Glutamatergic neuron (in vitro differentiated cells): ENCODE measurements around the gene PPCDC. TPM values are rescaled to one million over a fixed set of nuclear protein-coding genes. Genes with fewer than 3 reads are reported as not detected.

ENCODE experiments used
- DNase-seq: peaks from one replicate; pipeline ENCODE4 v3.0.0; 2022
- H3K27ac Mint-ChIP-seq: one replicate; pipeline ENCODE4 v1.8.0; 2020; ENCODE audit warnings: mild to moderate bottlenecking, mixed read lengths, inconsistent platforms; ENCODE audit not compliant: unreplicated experiment
- H3K27me3 Mint-ChIP-seq: one replicate; pipeline ENCODE4 v1.8.0; 2020; ENCODE audit warnings: mild to moderate bottlenecking, moderate library complexity, mixed read lengths, inconsistent platforms; ENCODE audit not compliant: unreplicated experiment
- H3K36me3 Mint-ChIP-seq: one replicate; pipeline ENCODE4 v1.8.0; 2020; ENCODE audit warnings: mild to moderate bottlenecking, mixed read lengths, inconsistent platforms; ENCODE audit not compliant: unreplicated experiment
- H3K4me1 Mint-ChIP-seq: one replicate; pipeline ENCODE4 v1.8.0; 2020; ENCODE audit warnings: mild to moderate bottlenecking, low read depth, mixed read lengths, inconsistent platforms; ENCODE audit not compliant: unreplicated experiment
- H3K4me3 Mint-ChIP-seq: one replicate; pipeline ENCODE4 v1.8.0; 2020; ENCODE audit warnings: mild to moderate bottlenecking, mixed read lengths, inconsistent platforms; ENCODE audit not compliant: unreplicated experiment
- H3K9me3 Mint-ChIP-seq: one replicate; pipeline ENCODE4 v1.8.0; 2020; ENCODE audit warnings: mild to moderate bottlenecking, moderate library complexity, mixed read lengths, inconsistent platforms; ENCODE audit not compliant: unreplicated experiment
- CTCF ChIP-seq: fragments of 200-600 bp; sonication (generic); IDR thresholded peaks from one replicate; pipeline ENCODE4 v1.5.0; 2021; ENCODE audit not compliant: partially characterized antibody, unreplicated experiment
- total RNA-seq: library from RNA; stranded (reverse); fragmentation: NEBNext Ultra II Directional; extraction: Animal tissue kit (Norgen Biotek cat#: 25700); gene quantifications from one replicate; pipeline ENCODE4 v1.2.1, GENCODE V29; 2021; ENCODE audit not compliant: unreplicated experiment

The PPCDC gene
- total RNA-seq, 1 donor from 2014 or later, result 12.7 TPM

- no peak for TF ChIP-seq CTCF
- H3K4me3 Mint-ChIP-seq, result no peak overlapping the region
- peaks cover 9% of the 10 kb centered on the region for H3K4me1 Mint-ChIP-seq
- peaks cover 6% of the 10 kb centered on the region for H3K9me3 Mint-ChIP-seq
- peak overlapping the region; percentile 93 for H3K27ac Mint-ChIP-seq
- H3K27me3 Mint-ChIP-seq, result peaks cover 6% of the 10 kb centered on the region
- no peak for DNase-seq
- H3K36me3 Mint-ChIP-seq, result peaks cover 4% of the 10 kb centered on the region
These were observed 28.3 kb downstream of the PPCDC start for GRCh38 chr15:75051711-75052110.

GRCh38 chr15:75052972-75053747, 29.8 kb downstream of the PPCDC start:
- TF ChIP-seq CTCF, result no peak
- Mint-ChIP-seq H3K9me3 (peaks cover 6% of the 10 kb centered on the region), H3K4me1 (peaks cover 7% of the 10 kb centered on the region), H3K27ac (no peak overlapping the region), H3K27me3 (peaks cover 3% of the 10 kb centered on the region), H3K36me3 (peaks cover 7% of the 10 kb centered on the region), H3K4me3 (no peak overlapping the region)
- no peak for DNase-seq

- Mint-ChIP-seq H3K4me3 (no peak overlapping the region), H3K4me1 (peaks cover 7% of the 10 kb centered on the region), H3K9me3 (peaks cover 6% of the 10 kb centered on the region), H3K36me3 (peaks cover 9% of the 10 kb centered on the region), H3K27me3 (peaks cover 3% of the 10 kb centered on the region), H3K27ac (no peak overlapping the region)
- no peak for DNase-seq
- TF ChIP-seq CTCF, result no peak
These were observed 30.3 kb downstream of the PPCDC start for GRCh38 chr15:75053748-75054125.

- no peak overlapping the region for H3K4me3 Mint-ChIP-seq
- DNase-seq, result no peak
- H3K9me3 Mint-ChIP-seq, result peaks cover 6% of the 10 kb centered on the region
- H3K36me3 Mint-ChIP-seq, result peaks cover 9% of the 10 kb centered on the region
- H3K27ac Mint-ChIP-seq, result no peak overlapping the region
- TF ChIP-seq CTCF, result no peak
- H3K4me1 Mint-ChIP-seq, result peaks cover 7% of the 10 kb centered on the region
- peaks cover 3% of the 10 kb centered on the region for H3K27me3 Mint-ChIP-seq
These were observed 30.9 kb downstream of the PPCDC start for GRCh38 chr15:75054172-75054897.

DNA sequence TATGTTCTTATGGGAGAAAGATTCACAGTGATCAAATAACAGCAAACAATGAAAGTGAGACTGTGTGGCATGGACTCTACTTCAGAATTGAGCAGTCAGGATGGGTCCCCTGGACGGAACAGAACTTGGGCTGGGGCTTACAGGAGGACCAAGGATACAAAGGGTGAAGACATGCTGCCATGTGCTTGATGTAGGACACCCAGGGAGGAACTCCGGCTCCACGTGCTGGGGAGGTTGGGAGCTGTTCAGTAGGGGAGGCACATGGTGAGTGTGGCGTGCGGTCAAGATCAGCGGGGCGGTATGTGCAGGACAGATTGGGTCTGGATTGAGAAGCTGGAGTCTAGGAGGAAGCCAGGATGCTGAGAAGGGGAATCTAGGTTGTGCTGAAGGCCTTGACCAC, 32.6 kb downstream of the PPCDC start:
- Mint-ChIP-seq H3K9me3 (peaks cover 6% of the 10 kb centered on the region), H3K27ac (no peak overlapping the region), H3K27me3 (peaks cover 3% of the 10 kb centered on the region), H3K4me1 (peaks cover 3% of the 10 kb centered on the region), H3K4me3 (no peak overlapping the region), H3K36me3 (peaks cover 9% of the 10 kb centered on the region)
- no peak for TF ChIP-seq CTCF
- no peak for DNase-seq
